GM12801 (cell line): ENCODE data around the gene TUG1.

ENCODE experiments used
- TF ChIP-seq, protein P1 (sequence below): IDR thresholded peaks from one replicate; pipeline ENCODE4 v1.5.1; 2011; ENCODE audit warnings: control low read depth; ENCODE audit not compliant: insufficient read length; ENCODE audit errors: extremely low read depth

The TUG1 gene

DNA sequence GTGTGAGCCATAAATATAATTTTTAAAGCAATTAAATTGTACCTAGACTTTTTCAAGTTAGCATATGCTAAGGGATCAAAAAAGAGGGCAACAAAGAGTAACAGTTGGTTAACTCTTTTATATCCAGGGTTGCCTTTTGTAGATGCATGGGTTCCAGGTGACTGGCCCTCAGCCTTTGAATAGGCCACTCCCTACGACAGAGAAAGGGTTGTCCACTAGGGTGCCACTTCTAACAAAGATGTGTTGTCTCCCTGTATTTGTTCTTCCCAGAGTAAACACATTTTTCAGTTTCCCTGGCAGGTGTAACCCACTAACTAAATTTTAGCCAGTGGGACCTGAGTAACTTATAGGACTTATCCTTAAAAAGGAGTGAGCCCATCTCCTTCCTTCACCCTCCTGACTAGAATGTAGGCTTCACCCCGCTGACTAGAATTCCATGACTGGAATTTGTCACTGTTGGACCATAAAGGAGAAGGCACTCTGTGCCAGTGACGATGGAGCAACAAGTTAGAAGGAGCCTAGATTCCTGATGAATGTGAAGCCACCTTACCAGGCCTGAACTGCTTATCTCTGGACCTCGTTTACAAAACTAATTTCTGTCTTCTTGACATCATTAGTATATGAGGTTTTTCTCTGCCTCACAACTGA, 16.6 kb downstream of the TUG1 start:
- TF ChIP-seq, protein P1, sequence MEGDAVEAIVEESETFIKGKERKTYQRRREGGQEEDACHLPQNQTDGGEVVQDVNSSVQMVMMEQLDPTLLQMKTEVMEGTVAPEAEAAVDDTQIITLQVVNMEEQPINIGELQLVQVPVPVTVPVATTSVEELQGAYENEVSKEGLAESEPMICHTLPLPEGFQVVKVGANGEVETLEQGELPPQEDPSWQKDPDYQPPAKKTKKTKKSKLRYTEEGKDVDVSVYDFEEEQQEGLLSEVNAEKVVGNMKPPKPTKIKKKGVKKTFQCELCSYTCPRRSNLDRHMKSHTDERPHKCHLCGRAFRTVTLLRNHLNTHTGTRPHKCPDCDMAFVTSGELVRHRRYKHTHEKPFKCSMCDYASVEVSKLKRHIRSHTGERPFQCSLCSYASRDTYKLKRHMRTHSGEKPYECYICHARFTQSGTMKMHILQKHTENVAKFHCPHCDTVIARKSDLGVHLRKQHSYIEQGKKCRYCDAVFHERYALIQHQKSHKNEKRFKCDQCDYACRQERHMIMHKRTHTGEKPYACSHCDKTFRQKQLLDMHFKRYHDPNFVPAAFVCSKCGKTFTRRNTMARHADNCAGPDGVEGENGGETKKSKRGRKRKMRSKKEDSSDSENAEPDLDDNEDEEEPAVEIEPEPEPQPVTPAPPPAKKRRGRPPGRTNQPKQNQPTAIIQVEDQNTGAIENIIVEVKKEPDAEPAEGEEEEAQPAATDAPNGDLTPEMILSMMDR, result no peak

DNA sequence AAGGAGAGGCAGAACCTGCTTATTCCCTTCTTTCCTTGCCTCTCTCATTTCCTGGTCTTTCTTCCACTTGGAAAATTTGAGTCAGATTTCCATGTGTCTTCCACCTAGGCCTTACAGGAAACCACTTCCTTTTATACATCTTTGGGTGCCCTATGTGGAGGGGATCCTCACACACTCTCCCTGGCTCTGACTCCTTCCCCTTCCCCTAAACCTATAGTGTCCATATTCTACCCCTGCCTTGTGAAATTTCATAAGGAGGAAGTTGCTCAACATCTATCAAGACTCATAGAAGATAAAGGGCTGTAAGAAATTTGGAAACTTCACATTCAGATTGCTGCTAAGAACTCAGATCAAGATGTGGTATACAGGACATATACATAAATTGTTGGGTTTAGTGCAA, 20.4 kb downstream of the TUG1 start:
- TF ChIP-seq, protein P1, result no peak

DNA sequence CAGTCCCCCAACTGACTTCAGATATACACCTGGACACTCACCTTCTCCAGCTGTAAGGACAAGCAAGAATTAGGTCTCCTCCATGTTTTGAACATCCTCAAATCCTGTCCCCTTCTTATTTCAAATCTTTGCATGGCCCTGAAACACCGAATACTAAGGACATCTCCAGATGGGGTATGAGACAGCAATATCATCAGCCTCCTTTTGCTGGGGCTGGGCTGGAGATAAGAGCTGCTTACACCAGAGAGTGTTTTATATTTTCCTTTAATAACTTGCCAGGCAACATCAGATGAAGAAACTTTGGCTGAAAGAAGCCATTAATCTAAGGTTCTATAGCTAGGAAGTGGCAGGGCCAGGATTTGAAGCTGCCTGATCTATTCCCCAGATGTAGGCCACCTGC, 21.6 kb downstream of the TUG1 start:
- TF ChIP-seq, protein P1, result no peak

DNA sequence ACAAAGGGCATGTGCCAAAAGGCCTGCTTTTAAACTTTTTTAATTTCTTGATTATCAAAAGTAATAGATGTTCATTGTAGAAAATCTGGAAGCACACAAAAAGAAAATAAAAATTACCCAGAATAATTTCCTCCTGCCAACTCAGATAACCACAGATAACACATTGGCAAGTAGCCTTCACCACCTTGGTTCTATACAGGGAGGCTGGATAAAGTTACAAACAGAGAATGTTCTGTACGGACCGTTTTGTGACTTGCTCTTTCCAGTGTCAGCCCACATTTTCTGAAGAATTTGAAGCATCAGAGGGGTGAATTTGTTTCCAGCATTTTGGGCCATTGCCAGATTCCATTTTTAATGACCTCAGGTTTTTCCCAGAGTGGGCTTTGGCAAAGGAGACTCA, 23.5 kb downstream of the TUG1 start:
- TF ChIP-seq, protein P1, result no peak

DNA sequence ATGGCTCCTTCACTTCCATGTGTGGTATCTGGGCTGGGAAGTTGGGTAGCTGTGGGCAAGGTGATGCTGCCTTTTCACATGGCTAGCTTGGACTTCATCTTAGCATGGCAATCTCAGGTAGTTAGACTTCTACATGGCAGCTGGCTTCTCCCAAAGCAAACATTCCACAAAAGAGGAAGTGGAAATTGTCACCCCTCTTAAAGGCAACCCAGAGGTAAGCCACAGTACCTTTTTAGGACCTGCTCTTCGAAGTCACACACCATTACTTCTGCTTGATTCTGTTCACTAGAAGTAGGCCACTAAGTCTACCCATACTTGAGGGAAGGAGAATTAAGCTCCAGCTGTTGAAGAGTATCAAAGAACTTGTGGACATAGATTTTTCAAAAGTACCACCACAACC, 25.9 kb downstream of the TUG1 start:
- TF ChIP-seq, protein P1, result no peak

DNA sequence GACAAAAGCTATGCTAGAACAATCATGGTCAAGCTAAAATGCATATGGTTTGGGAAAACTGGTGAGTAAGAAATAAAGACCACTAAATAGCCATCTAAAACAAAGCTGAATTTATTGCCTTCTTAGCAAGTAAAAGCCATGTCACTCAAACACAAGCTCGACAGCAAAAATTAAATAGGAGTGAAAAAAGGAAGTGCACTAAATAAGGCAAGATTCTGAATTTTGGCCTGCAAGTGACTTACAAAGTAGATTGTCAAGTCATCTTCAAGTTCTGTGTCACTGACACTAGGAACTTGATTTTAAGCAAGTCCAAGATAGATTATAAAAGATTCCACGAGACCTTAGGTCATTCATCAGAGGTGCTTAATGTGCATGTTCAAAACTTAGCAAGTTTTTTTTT, 27.4 kb downstream of the TUG1 start:
- TF ChIP-seq, protein P1, result no peak

DNA sequence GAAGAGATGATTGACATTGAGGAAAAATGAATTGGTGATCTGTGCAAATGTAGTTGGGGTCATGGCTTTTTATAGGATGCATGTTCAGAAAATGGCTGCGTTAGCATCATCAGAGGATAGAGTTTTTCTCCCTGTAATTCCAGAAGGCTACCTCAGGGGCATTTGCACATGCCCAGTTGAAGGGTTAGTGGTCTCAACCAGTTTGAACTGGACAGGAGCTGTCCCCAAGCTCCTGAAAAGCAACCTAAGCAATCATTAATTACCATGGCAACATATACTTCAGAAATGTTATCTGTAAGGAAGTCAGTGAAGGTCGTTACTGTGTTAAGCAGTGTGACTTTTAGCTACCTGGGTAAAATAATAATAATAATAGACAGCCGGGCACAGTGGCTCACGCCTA, 29.3 kb downstream of the TUG1 start:
- TF ChIP-seq, protein P1, result no peak
